Endothelial cell of umbilical vein (primary cell): ENCODE measurements around the gene EIF2A.

Source experiments
- CTCF ChIP-seq, 2 donors: IDR thresholded peaks; 1 replicate in 1 of 2; 2 replicates in 1 of 2; pipeline ENCODE4 v1.5.1; 2011; ENCODE audit warnings: low read length in 2 of 2, mild to moderate bottlenecking in 2 of 2, moderate library complexity in 2 of 2, control low read depth in 1 of 2, inconsistent platforms in 1 of 2, low read depth in 1 of 2; ENCODE audit not compliant: insufficient read depth in 1 of 2; ENCODE audit errors: extremely low read depth in 1 of 2
- EZH2 ChIP-seq: IDR thresholded peaks from 2 replicates; pipeline ENCODE4 v1.6.1; 2012; ENCODE audit warnings: borderline replicate concordance, low read depth, mild to moderate bottlenecking, moderate library complexity, low read length, inconsistent platforms; ENCODE audit not compliant: severe bottlenecking
- FOS ChIP-seq: IDR thresholded peaks from 2 replicates; pipeline ENCODE4 v1.6.1; 2011; ENCODE audit warnings: mild to moderate bottlenecking, low read length, moderate library complexity, borderline replicate concordance; ENCODE audit not compliant: insufficient read depth
- POLR2A ChIP-seq: IDR thresholded peaks from 2 replicates; pipeline ENCODE4 v1.6.1; 2012; ENCODE audit warnings: low read depth, mild to moderate bottlenecking, control low read depth, low read length
- POLR2AphosphoS5 ChIP-seq: IDR thresholded peaks from 2 replicates; pipeline ENCODE4 v1.6.1; 2012; ENCODE audit warnings: low read depth, mild to moderate bottlenecking, control low read depth, low read length, moderate library complexity; ENCODE audit not compliant: insufficient read depth
- TF ChIP-seq, protein P1 (sequence below): IDR thresholded peaks from 2 replicates; pipeline ENCODE4 v1.6.1; 2011; ENCODE audit not compliant: insufficient read depth, insufficient read length

DNA sequence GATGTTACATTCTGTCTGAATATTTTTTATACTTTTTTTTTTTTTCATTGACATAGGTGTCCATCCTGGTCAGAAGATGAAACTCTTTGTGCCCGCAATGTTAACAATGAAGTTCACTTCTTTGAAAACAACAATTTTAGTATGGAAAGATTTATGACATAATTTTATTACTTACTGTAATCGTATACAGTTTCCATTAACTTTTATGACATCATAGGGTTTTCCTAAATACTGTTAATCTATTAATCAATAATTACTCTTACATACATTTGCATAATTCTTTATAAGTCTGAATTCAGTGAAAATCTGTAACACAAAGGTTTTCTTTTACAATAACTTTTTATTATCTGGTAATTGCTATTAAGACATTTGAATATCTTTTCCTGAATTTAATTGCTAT, 17.7 kb downstream of the EIF2A start:
- TF ChIP-seq POLR2AphosphoS5 (no peak), POLR2A (no peak), FOS (no peak), CTCF (IDR thresholded peaks at IDR 0.05; ENCODE audit: extremely low read depth in 1 of 2, insufficient read depth in 1 of 2, low read depth in 1 of 2, low read length in 2 of 2) (no peak), EZH2 (no peak)
- TF ChIP-seq, protein P1, sequence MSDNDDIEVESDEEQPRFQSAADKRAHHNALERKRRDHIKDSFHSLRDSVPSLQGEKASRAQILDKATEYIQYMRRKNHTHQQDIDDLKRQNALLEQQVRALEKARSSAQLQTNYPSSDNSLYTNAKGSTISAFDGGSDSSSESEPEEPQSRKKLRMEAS, result no peak
